Activated CD4-positive, alpha-beta T cell treated with anti-CD3 and anti-CD28 coated beads for 24 hours (primary cell): Measurements from ENCODE around the gene LRRC9.
"Not testable (repeated sequence)": the region's sequence is repeated elsewhere in the genome, so short reads cannot be mapped to it uniquely, and the experiment has no call there.

Experiments used
- DNase-seq, 2 donors: peaks; one replicate each; pipeline ENCODE4 v3.0.0-alpha.2; 2020; ENCODE audit warnings: low read depth in 2 of 2

LRRC9 gene

DNA sequence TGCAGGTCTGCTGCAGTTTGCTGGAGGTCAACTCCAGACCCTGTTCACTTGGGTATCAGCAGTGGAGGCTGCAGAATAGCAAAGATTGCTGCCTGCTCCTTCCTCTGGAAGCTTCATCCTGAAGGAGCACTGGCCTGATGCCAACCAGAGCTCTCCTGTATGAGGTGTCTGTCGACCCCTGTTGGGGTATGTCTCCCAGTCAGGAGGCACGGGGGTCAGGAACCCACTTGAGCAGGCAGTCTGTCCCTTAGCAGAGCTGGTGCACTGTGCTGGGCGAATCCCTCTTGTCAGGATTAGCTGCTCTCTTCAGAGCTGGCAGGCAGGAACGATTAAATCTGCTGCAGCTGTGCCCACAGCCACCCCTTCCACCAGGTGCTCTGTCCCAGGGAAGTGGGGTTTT, 37.9 kb downstream of the LRRC9 start:
- DNase-seq: not testable (repeated sequence)

DNA sequence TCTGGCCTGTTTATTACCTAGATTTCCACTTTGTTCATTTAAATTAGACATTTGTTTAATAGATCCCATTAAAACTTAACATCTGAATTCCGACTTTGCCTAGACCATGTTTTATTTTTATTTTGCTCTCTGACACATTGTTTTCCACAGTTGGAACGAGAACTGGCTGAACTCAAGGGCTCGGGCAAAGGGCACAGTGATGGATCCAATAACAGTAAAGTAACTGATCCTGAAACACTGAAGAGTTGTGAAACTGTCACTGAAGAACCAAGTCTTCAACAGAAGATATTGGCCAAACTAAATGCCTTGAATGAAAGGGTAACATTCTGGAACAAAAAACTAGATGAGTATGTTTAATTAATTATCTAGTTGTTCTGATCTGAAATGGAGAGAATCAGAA, 39.7 kb downstream of the LRRC9 start:
- DNase-seq: no peak

DNA sequence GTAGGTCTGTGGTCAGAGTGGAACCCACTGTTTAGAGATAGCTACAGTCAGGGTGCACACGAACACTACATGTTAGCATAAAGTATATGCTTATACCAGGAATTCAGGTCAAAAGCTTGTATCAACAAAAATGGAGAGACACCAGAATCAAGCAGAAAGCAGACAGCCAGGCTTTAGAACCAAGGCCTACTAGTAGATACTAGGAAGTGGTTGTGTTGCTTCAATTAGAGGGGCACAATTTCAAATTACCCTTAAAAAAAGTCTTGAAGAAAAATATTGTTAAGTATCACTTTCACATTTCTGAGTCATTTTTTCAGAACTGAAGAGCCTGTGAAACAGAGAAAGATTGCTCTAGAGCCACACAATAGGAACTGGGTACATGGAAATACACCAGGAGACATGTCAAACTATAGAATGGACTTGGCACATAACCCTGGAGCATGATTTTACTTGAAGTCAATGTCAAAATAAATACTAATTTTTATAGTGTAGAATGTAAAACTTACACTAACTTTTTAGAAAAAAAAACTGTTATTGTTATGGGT, 41.6 kb downstream of the LRRC9 start:
- DNase-seq: no peak

DNA sequence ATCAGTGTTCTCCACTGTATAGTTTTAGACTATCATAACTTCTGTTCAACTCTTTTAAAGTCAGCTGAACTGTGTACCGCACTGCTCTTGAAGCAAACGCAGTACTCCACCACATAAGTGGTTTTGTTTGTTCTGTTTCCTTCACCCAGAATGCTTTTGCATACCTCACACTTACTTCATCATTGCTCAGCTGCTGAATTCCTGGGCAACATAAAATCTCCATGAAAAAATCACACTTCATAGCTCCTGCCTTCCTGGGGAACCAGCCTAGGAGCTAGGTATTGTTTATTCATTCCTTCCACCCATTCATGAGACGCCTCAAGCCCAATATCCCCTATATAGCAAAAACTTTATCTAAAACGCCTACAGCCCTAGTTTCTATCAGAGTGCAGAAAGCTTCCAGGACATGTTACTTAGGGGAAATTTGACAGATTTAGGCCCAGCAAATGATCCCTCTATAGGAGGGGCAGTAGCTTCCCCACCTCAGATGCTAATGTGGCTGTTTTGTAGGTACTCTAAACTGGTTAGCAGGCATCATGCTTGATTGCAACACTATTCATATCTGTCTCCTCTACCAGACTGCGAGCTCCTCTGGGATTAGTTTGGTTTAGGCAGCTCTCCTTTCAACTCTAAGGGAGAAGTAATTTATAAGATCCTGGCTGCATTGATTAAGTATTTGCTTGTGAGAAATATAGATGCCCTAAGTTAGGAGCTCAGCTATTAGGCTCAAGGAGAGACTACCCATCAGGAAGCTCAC, 44.5 kb downstream of the LRRC9 start:
- no peak for DNase-seq

DNA sequence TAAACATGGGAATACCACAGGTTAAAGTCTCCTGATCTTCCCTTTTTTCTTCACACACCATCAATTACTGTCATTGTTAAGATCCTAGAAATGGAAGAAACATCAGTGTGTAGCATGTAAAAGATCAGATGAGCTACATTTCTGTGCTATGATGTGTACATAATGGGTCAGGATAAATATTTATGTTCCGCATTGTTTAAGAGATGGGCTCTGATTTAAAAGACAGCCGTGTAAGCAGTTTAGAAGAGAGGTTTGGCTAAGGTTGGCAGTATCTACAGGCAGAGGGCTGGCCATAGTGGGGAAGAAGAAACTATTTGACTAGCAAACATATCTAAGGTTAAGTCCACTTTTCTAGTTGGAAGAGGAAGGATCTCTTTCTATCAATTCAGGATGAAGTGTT, 49.4 kb downstream of the LRRC9 start:
- no peak for DNase-seq

DNA sequence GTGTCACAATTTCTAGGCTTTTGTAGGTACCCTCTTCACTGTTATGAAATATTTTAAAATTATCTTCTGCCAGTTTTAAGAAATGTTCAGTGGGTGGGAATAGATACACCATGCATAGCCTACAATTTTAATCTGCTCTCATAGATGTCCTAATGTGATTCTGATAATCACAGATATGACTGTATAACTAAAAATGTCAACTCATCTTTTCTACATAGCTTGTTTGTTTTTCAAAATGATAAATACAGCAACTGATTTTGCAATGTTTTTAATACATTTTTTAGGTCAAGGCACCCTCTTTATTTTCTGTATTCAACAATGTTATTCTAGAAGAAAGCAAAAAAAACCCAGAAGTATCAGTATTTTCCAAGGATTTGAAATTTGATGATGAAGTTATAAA, 61.6 kb downstream of the LRRC9 start:
- DNase-seq: no peak

DNA sequence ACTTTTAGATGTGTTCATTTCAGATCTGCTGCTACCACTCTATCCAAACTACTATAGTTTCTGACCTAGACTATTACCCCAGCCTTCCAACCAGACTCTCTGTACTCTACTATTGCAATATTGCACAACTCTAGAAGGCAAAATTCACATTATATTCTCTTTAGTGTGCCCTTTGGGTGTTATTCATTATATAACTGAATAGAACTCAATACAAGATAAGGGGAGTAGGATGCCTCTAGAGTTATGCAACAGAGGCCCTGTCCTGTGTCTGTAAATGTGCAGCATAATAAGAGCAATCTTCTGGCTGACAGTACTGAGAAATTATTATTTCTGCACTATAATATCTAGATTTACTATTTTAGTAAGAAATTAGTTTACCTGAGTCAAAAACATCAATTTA, 63.1 kb downstream of the LRRC9 start:
- DNase-seq: no peak

DNA sequence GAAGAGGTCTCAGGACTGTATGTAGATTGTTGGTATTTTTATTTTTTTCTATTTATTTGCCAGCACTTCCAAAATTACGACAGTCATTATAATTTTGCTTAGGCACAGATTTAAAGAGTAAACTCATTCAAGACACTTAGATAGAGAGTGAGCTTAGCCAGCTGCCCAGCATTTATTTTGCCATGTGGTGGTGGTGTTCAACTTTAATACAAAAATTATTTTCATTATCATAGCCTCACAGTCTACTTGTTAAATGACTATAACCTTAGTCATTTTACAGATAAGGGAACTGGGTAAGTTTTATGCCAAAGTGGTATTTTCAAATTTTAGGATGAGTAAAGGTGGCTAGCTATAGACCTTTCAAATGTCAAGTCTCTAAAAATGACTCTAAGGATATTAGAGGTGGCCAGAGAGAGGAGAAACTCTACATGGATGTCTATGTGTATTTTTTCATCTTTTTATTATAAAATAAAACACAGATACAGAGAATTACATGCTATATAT, 66.7 kb downstream of the LRRC9 start:
- DNase-seq: no peak

DNA sequence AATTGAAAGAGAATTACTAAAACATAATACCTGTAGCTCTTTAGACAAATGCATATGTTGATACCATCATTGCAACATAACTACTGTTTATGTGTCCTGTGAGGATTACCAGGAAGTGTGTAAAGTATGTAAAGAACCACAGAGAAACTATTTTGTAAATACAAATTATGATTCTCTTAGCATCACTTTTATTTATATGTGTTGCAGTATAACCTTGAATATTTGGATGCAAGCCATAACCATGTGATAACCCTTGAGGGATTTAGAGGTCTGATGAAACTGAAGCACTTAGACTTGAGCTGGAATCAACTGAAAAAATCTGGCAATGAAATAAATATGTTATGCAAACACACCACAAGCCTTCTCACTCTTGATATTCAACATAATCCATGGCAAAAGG, 77.5 kb downstream of the LRRC9 start:
- DNase-seq: no peak

DNA sequence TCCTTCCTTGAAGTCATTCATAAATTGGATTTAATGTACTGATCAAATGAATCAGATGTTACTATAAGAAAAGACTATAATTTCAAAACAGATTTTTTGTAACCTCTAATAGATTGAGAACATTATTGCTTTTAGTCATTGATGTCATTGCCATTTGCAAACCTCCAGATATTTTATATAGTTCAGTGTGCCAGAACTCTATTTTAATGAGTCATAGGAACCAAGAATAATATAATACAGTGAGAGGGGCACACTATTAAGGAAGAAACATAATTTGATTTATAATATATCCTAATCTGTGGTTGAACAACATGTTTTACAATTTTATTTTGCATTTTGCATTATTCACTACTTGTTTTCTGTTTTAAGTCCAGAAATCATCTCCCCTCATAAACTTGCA, 78.0 kb downstream of the LRRC9 start:
- no peak for DNase-seq

DNA sequence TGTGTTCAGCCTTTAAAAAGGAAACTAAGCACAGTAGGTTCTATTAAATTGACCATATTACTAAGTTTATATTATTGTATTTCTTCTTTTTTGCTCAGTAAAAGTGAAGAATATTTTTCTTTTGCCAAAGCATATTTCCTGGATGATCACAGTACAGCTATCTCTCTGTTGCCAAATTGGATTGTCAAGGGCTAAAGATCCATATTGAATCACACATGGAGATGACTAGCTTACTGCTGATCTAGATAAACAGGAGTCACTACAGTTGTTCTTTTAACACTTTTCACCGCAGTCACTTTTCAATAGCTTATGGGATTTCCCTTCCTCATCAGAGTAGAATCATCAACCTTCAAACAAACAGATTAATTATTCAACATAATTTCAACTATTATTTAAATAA, 78.6 kb downstream of the LRRC9 start:
- no peak for DNase-seq

DNA sequence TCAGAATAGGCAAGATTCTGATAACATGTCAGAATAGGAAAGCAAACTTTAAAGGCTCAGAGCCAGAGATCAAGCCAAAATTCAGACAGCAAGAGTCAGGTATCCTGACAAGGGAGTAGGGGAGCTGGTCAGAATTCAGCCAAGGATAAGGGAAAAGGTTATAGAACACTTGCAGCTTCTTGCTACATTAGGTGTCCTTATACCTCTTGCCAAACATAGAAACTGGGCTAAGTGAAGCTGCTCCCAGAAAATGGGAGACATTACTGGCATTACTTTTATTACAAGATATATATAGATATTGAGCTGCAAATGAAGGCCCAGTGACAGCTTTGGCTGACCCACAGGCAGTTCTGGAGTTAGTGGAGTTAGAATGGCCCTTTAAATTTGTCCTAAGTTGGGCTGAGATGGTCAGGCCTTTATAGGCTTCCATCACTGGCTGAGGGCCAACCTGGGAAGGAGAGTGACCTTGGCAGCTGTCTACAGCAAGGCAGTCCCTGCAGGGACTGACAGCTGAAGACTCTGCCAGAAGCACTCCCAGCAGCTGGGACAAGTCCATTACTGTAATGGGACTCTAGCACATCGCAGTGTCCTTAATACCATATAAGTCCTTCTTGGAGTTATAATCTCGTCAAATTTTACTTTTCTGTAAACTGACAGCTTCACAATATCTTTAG, 83.0 kb downstream of the LRRC9 start:
- no peak for DNase-seq

DNA sequence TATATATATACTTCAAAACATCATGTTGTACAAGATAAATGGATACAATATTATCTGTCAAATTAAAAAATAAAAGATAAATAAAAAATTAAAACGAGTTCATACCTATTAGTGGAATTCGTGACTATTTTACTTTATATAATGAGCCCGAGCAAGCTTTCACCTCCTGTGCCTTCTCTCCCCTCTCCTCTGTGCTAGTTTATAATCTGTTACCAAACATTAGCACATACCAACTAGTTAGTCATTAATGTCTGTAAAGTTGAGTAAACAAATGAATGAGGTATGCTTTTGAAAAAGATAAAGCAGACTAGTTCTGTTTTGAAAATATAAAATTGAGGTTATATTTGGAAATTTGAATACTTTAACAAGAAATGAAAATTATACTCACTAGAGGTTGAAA, 84.0 kb downstream of the LRRC9 start:
- DNase-seq: no peak

DNA sequence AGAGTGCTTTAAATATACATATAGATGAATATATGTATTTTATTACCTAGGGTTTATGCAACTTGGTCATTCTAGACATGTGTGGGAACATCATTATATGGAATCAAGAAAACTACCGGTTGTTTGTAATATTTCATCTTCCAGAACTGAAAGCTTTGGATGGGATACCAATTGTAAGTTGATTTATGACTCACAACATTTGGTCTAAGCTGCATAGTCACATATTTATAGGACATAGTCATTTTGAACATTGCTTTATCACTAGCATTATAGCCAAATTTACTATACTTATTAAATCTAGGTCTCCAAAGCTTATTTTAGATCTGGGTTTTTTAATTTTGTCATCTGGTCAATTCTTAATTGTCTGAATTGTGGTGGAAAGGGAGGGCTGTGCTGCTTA, 88.1 kb downstream of the LRRC9 start:
- DNase-seq: no peak

DNA sequence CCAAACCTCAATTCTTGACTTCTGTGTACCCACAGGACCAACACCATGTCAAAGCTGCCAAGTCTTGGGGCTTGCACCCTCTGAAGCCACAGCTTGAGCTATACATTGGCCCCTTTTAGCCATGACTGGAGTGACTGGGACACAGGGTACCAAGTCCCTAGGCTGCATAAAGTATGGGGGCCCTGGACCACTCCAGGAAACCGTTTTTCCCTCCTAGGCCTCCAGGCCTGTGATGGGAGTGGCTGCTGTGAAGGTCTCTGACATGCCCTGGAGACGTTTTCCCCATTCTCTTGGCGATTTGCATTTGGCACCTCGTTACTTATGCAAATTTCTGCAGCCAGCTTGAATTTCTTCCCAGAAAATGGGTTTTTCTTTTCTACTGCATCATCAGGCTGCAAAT, 90.3 kb downstream of the LRRC9 start:
- DNase-seq: not testable (repeated sequence)

DNA sequence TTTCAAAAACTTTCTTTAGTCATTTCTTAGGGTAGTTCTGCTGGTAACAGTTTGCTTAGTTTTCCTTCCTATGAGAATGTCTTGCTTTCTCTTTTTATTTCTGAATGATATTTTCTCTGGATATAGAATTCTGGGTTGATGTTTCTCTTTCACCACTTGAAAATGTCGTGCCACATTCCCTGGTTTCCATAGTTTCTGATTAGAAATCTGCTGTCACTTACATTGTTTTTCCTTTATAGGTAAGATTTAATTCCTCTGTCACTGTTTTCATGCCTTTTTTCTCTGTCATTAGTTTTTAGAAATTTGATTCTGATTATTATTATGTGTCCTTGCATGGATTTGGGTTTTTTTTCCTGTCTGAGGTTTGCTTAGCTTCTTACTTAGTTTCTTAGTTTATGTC, 94.5 kb downstream of the LRRC9 start:
- no peak for DNase-seq

DNA sequence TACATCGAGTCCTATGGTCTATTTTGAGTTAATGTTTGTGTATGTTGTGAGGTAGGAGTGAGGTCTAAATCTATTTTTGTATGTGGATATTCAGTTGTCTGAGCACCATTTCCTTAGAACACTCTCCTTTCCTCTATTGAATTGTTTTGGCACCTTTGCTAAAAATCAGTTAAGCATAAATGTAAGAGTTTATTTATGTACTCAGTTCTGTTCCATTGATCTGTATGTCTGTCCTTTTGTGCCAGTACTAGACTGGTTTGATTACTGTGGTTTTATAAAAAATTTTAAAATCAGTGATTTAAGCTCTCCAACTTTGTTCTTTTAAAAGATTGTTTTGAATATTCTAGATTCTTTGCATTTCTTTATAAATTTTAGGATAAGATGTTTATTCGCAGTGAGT, 101.7 kb downstream of the LRRC9 start:
- no peak for DNase-seq

DNA sequence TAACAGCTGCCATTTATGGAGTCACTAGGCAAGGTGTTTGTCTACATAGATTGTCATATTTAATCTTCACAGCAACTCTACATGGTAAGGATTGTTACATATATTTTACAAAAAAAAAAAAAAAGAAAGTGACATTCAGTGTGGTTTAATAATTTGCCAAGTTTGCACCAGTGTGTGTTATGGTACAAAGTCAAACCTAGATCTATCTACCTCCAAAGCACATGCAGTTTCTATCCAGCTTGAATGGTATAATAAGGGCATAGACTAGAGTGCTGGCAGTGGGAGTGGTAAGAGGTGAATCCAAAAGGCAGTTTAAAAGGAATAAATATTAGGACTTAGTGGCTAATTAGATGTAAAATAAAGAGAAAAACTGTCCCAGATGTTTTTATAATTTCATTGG, 105.6 kb downstream of the LRRC9 start:
- DNase-seq: no peak

DNA sequence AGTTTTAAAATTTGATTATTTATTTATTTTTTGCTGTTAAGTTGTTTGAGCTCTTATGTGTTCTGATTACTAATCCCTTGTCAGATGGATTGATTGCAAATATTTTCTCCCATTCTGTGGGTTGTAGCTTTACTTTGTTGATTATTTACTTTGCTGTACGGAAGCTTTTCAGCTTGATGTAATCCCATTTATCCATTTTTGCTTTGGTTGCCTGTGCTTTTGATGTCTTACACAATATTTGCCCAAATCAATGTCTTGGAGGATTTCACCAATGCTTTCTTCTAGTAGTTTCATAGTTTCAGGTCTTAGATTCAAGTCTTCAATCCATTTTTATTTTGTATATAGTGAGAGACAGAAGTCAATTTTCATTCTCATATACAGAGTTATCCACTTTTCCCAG, 115.2 kb downstream of the LRRC9 start:
- DNase-seq: no peak

DNA sequence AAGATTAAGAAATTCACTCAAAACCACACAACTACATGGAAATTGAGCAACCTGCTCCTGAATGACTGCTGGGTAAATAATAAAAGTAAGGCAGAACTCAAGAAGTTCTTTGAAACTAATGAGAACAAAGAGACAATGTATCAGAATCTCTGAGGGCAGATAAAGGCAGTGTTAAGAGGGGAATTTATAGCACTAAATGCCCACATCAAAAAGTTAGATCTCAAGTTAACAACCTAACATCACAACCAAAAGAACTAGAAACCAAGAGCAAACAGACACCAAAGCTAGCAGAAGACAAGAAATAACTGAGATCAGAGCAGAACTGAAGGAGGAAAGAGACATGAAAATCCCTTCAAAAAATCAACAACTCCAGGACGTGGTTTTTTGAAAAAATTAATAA, 128.0 kb downstream of the LRRC9 start:
- not testable (repeated sequence) for DNase-seq

DNA sequence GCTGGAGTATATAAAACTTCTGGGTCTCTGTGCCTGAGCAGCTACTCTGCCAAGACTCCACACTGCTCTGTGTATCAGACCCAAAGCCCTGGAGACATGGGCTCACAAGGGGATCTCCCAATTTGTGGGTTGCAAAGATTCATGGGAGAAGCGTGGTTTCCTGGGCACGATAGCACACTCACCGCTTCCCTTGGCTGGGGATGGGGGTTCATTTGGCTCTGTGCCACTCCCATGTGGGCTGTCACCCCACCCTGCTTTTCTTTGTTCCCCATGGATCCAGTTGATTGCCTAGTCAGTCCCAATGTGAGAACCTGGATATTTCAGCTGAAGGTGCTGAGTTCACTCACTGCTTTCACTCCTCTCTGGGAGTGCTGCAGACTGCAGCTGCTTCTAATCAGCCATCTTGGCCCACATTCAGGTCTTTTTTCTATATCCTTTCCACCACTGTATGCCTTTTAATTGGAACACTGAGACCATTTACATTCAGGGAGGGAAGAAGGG, 131.8 kb downstream of the LRRC9 start:
- DNase-seq: no peak

DNA sequence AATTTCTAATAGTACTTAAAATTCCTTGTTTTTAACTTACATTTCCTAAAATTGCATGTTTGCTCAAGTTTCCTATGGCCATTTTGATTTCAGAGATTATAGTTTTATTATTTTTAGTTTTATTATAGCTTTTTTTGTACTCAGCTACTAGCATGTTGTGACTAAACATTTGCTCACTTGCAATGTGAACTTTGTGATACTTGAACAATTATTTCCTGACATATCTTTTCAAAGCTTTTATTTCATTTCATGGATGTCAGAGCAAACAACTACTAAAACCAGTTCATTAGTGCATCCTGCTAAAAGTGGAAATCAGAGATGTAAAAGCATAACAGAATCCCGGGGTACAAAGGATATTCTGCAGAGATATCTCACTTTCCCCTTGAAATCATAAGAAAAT, 138.1 kb downstream of the LRRC9 start:
- no peak for DNase-seq

DNA sequence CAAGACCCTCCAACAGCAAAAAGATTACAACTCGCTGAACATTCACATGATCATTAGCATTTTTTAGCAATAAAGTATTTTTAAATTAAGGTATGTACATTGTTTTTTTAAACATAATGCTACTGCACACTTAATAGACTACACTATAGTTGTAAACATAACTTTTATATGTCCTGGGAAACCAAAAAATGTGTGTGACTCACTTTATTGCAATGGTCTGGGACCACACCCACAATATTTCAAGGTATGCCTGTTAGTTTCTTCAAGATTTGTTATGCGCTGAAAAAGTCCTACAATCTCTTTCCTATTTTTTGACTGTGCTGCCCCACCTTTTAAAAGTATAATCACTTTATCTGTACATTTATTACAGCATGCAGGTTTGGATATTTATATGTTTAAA, 141.4 kb downstream of the LRRC9 start:
- DNase-seq: no peak
